ENCODE measurements around the gene LITAFD.

DNA sequence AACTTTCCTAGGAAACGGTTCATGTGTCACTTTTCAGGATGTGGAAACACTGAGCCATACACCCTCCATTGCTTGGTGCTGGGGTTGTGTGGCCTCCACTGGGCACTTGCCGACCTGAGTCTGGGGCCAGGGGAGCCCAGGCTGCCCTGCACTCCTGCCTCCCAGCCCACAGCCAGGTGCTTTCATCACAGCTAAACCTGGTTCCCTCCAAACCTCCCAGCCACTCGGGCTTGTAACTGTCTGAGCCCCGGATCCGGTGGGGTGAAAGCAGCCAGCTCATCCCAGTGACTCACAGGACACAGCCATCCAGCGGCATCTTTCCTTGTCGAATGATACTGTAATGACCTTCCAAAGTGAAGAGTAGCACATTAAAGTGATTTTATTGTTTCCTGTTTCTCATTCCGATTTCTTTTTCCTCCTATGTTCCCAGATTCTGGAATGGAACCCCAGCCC lies 33.2 kb upstream of the LITAFD start:
- TF ChIP-seq, protein P1, sequence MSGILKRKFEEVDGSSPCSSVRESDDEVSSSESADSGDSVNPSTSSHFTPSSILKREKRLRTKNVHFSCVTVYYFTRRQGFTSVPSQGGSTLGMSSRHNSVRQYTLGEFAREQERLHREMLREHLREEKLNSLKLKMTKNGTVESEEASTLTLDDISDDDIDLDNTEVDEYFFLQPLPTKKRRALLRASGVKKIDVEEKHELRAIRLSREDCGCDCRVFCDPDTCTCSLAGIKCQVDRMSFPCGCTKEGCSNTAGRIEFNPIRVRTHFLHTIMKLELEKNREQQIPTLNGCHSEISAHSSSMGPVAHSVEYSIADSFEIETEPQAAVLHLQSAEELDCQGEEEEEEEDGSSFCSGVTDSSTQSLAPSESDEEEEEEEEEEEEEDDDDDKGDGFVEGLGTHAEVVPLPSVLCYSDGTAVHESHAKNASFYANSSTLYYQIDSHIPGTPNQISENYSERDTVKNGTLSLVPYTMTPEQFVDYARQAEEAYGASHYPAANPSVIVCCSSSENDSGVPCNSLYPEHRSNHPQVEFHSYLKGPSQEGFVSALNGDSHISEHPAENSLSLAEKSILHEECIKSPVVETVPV (CRISPR knock-in tag; IDR thresholded peaks at IDR 0.05), result no peak
- no peak for TF ChIP-seq ZFP3 (CRISPR knock-in tag; IDR thresholded peaks at IDR 0.05)
- TF ChIP-seq BACH2 (CRISPR knock-in tag; IDR thresholded peaks at IDR 0.05; ENCODE audit: borderline replicate concordance), result no peak
- TF ChIP-seq, protein P2, sequence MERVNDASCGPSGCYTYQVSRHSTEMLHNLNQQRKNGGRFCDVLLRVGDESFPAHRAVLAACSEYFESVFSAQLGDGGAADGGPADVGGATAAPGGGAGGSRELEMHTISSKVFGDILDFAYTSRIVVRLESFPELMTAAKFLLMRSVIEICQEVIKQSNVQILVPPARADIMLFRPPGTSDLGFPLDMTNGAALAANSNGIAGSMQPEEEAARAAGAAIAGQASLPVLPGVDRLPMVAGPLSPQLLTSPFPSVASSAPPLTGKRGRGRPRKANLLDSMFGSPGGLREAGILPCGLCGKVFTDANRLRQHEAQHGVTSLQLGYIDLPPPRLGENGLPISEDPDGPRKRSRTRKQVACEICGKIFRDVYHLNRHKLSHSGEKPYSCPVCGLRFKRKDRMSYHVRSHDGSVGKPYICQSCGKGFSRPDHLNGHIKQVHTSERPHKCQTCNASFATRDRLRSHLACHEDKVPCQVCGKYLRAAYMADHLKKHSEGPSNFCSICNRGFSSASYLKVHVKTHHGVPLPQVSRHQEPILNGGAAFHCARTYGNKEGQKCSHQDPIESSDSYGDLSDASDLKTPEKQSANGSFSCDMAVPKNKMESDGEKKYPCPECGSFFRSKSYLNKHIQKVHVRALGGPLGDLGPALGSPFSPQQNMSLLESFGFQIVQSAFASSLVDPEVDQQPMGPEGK (CRISPR knock-in tag; IDR thresholded peaks at IDR 0.05; ENCODE audit: borderline replicate concordance), result no peak
- TF ChIP-seq ZFP30 (CRISPR knock-in tag; IDR thresholded peaks at IDR 0.05), result no peak
- TF ChIP-seq OSR1 (CRISPR knock-in tag; IDR thresholded peaks at IDR 0.05), result no peak
- TF ChIP-seq, protein P3, sequence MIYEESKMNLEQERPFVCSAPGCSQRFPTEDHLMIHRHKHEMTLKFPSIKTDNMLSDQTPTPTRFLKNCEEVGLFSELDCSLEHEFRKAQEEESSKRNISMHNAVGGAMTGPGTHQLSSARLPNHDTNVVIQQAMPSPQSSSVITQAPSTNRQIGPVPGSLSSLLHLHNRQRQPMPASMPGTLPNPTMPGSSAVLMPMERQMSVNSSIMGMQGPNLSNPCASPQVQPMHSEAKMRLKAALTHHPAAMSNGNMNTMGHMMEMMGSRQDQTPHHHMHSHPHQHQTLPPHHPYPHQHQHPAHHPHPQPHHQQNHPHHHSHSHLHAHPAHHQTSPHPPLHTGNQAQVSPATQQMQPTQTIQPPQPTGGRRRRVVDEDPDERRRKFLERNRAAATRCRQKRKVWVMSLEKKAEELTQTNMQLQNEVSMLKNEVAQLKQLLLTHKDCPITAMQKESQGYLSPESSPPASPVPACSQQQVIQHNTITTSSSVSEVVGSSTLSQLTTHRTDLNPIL (CRISPR knock-in tag; IDR thresholded peaks at IDR 0.05; ENCODE audit: low read depth), result no peak
- no peak for TF ChIP-seq ZNF8 (CRISPR knock-in tag; IDR thresholded peaks at IDR 0.05)
- no peak for TF ChIP-seq RARB (CRISPR knock-in tag; IDR thresholded peaks at IDR 0.05)
- TF ChIP-seq, protein P4, sequence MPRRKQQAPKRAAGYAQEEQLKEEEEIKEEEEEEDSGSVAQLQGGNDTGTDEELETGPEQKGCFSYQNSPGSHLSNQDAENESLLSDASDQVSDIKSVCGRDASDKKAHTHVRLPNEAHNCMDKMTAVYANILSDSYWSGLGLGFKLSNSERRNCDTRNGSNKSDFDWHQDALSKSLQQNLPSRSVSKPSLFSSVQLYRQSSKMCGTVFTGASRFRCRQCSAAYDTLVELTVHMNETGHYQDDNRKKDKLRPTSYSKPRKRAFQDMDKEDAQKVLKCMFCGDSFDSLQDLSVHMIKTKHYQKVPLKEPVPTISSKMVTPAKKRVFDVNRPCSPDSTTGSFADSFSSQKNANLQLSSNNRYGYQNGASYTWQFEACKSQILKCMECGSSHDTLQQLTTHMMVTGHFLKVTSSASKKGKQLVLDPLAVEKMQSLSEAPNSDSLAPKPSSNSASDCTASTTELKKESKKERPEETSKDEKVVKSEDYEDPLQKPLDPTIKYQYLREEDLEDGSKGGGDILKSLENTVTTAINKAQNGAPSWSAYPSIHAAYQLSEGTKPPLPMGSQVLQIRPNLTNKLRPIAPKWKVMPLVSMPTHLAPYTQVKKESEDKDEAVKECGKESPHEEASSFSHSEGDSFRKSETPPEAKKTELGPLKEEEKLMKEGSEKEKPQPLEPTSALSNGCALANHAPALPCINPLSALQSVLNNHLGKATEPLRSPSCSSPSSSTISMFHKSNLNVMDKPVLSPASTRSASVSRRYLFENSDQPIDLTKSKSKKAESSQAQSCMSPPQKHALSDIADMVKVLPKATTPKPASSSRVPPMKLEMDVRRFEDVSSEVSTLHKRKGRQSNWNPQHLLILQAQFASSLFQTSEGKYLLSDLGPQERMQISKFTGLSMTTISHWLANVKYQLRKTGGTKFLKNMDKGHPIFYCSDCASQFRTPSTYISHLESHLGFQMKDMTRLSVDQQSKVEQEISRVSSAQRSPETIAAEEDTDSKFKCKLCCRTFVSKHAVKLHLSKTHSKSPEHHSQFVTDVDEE (CRISPR knock-in tag; IDR thresholded peaks at IDR 0.05), result no peak
- no peak for TF ChIP-seq ZC3H10 (CRISPR knock-in tag; IDR thresholded peaks at IDR 0.05)
- no peak for TF ChIP-seq CSDC2 (CRISPR knock-in tag; IDR thresholded peaks at IDR 0.05)
- no peak for TF ChIP-seq TCF4 (CRISPR knock-in tag; IDR thresholded peaks at IDR 0.05; ENCODE audit: borderline replicate concordance)
